ENCODE data around the gene NFYC.

DNA sequence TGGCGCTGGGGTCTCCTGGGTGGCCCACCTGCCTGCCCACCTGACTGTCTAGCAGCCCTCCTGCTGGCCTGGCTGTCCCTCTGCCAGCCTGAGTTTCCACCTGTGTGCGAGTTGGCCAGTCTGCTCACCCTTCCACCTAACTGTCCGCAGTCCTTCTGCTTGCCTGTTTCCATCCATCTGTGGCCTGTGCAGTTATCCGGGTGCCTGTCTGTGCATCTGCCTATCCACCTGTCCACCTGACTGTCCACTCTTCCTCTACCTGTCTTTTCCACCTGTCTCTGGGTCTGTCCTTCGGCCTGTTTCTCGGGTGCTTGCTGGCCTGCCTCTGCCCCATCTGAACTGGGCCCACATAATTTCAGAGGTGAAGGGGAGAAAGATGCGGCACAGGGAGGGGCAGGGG lies 93.9 kb downstream of the NFYC start:
- TF ChIP-seq CTCF (IDR thresholded peaks at IDR 0.05) (no peak), POLR2A (IDR thresholded peaks at IDR 0.05) (no peak), EP300 (IDR thresholded peaks at IDR 0.05) (no peak), POLR2AphosphoS5 (IDR thresholded peaks at IDR 0.05) (no peak)

Measured in sigmoid colon (tissue), 4 donors.